Stimulated activated CD8-positive, alpha-beta memory T cell treated with anti-CD3 and anti-CD28 coated beads, Interleukin-7, amount 100 ng/mL, for 4 hours (primary cell): ENCODE measurements around the gene PCNT.
A peak's percentile ranks its signal among the peaks of the same experiment; 100 is the strongest.

Experiments used
- DNase-seq, 2 donors: peaks; one replicate each; pipeline ENCODE4 v3.0.0-alpha.2; 2020; ENCODE audit warnings: low read depth in 2 of 2

Gene PCNT, protein sequence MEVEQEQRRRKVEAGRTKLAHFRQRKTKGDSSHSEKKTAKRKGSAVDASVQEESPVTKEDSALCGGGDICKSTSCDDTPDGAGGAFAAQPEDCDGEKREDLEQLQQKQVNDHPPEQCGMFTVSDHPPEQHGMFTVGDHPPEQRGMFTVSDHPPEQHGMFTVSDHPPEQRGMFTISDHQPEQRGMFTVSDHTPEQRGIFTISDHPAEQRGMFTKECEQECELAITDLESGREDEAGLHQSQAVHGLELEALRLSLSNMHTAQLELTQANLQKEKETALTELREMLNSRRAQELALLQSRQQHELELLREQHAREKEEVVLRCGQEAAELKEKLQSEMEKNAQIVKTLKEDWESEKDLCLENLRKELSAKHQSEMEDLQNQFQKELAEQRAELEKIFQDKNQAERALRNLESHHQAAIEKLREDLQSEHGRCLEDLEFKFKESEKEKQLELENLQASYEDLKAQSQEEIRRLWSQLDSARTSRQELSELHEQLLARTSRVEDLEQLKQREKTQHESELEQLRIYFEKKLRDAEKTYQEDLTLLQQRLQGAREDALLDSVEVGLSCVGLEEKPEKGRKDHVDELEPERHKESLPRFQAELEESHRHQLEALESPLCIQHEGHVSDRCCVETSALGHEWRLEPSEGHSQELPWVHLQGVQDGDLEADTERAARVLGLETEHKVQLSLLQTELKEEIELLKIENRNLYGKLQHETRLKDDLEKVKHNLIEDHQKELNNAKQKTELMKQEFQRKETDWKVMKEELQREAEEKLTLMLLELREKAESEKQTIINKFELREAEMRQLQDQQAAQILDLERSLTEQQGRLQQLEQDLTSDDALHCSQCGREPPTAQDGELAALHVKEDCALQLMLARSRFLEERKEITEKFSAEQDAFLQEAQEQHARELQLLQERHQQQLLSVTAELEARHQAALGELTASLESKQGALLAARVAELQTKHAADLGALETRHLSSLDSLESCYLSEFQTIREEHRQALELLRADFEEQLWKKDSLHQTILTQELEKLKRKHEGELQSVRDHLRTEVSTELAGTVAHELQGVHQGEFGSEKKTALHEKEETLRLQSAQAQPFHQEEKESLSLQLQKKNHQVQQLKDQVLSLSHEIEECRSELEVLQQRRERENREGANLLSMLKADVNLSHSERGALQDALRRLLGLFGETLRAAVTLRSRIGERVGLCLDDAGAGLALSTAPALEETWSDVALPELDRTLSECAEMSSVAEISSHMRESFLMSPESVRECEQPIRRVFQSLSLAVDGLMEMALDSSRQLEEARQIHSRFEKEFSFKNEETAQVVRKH (N-terminal part only)

DNA sequence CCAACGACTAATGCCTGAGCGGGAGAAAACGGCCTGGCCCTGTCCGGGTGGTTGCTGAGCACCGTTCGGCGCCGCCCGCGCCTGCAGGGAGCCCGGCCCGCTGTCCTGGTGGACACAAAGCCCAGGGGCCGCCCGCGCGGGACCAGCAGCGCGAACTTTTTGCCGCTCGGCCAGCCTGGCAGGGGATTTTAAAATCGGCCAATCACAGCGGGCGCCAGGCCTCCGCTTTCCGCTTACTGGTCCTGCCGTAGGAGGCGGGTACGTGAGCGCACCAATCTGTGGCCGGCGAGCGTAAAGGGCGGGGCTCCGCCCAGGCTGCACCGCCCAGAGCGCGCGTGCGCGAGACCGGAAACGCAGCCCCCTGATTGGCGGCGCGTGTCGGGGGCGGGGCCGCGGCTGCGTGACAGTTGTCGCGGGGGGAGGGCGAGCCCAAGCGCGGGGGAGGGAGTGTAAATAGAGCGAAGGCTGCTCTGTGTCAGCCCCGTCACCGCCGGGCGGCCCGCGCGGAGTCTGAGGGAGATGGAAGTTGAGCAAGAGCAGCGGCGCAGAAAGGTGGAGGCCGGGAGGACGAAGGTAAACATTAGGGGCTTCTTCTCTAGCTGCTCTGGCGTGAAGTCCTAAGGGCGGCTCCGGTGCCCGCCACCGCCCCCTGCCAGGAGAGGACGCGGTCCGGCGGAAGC is at the start of gene PCNT, which contains the start of gene C21orf58:
Gene PCNT (plus strand): TSS at position 447 of the 680 bp plus-strand sequence. CDS start 73 bp downstream, at position 520.
Gene C21orf58 (minus strand): TSS at position 161 of the 680 bp plus-strand sequence. CDS start 1,132 bp downstream, outside the sequence.
- DNase-seq, result peak; percentile 93 to 98

DNA sequence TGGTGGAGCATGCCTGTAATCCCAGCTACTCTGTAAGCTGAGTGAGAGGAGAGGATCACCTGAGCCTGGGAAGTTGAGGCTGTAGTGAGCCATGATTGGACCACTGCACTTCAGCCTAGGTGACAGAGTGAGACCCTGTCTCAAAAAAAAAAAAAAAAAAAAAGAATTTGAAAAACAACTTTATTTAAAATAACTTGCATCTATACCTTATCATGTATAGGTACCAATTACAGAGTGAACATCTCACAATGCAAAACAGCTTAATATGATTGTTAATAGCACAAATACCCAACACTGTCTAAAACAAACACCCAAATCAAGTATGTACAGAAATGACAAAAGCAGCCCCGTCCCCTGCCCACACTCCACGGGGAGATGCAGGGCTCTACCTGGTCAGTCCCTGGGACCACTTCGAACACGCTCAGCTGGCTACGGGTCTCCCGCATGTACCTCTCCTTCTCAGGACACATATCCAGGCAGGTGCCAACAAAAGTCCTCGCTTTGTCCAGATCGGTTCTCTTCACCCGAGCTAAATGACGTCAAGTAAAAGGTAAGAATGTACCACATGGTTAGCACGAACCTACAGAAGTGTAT is 49.1 kb upstream of the PCNT start:
- no peak for DNase-seq

- no peak for DNase-seq
These were observed 39.8 kb upstream of the PCNT start for GRCh38 chr21:46284077-46284644.

GRCh38 chr21:46284733-46285132 is 39.2 kb upstream of the PCNT start:
- no peak for DNase-seq

GRCh38 chr21:46285206-46285661 is 38.7 kb upstream of the PCNT start, which contains the start of gene MCM3AP:
Gene MCM3AP (minus strand): TSS chr21:46285611. CDS start chr21:46285286, 325 bp downstream.
- no peak for DNase-seq

DNA sequence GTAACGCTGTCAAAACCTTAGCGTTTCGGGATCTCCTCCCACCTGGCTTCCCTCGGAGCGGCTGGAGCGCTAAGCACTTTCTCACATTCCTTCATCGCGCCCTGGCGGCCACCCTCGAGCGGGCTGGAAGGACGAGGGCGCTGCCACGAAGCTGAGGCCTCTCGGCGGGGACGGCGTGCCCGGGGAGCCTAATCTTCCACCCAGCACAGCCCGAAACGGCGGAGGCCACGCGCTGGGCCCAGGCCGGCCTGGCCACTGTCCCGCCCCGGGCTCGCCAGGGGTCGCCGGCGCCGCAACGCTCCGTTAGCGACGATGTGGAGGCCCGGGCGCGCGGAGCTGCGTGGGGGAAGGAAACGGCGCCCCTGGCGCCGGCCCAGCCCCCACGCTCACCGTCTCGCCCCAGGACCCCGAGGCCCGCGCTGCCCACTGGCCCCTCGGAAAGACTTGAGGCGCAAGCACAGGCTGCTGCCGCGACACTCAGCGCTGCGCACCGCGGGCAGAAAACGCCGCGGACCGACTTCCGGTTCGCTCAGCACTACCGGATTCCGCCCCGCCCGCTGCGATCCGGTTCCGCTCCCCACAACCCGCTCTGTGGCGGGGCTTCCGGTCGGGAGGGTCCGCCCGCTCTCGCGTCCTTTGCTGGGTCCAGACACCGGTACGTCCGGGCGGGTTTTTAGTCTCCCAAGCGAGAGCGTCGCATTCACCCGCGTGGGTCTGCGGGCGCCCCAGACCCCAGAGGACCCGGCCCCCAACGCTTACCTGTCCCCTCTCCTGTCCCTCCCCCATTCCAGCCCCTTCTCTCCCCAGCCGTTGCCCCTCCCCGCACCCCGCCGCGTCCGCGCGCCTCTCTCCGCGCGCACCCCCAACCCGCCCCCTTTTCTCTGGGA is 38.0 kb upstream of the PCNT start, which contains the start of gene YBEY:
Gene YBEY (plus strand): TSS at position 582 of the 887 bp plus-strand sequence. CDS start 572 bp downstream, outside the sequence.
- DNase-seq, result peak; percentile 59 to 81

DNA sequence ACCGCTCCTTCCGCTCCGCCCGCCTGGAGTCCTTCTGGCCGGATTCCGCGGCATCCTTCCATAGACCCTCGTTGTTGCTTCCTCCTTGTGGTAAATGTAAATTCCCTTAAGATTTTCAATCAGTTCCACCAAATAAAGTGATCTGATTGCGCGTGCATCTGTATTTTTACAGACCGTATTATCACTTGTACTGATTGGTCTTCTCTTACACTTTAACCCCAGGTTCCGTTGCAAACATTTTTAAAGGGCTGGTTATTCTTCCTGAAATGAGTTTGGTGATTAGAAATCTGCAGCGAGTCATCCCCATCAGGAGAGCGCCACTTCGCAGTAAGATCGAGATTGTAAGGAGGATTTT is 37.3 kb upstream of the PCNT start:
- no peak for DNase-seq

DNA sequence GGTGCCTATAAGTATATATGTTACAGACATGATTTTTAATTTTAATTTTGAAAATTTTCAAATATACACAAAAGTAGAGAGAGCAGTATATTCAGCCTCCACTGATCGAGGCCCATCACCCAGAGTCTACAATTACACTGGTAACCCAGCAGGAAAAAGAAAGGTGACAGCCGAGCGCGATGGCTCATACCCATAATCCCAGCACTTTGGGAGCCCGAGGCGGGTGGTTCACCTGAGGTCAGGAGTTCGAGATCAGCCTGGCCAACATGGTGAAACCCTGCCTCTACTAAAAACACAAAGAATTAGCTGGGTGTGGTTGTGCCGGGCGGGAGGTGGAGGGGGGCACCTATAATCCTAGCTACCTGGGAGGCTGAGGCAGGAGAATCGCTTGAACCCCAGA is 36.4 kb upstream of the PCNT start:
- no peak for DNase-seq

DNA sequence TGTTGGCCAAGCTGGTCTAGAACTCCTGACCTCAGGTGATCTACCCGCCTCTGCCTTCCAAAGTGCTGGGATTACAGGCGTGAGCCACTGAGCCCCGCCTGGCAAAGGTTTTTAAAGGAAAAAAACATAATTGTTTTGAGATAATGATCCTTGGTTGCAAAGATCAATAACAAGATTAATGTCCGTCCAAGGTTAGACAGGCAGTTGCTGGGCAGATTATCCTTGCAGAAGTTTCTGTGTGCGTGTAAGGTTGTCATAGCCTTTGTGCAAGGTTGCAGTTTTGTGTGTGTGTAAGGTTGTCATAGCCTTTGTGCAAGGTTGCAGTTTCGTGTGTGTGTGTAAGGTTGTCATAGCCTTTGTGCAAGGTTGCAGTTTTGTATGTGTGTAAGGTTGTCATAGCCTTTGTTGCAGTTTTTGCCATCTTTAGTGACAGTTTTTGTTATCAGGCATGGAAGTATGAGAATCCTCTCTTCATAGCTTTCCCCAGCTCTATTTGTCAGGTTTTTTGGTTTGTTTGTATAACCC is 34.2 kb upstream of the PCNT start:
- DNase-seq, result no peak

- DNase-seq, result no peak
These were observed 32.4 kb upstream of the PCNT start for GRCh38 chr21:46291561-46291960.

DNA sequence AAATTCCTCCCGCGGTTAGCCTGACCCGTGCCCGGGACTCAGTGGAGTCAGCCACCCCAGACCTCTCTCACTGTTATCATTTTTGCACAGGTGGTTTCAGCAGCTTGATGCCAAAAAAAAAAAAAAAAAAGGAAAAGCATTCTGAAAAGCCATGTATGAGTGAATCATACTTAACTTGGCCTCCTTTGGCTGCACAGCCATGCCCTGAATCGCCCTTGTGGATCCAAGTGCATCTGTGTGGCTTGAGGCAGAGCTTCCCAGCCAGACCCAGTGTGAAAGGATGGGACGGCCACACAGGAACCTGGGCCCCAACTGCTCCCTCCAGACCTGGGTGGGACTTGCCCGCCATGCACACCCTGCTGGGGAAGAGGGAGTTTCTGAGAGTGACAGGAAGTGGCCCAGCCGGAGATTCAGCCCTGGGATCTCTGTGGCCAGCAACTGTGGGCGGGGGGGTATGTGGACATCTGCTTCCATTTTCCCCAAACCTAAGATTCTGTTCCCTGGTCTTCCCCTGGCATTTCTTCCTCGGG is 29.2 kb upstream of the PCNT start:
- DNase-seq, result no peak

- DNase-seq, result no peak
These were observed 28.7 kb upstream of the PCNT start for GRCh38 chr21:46295177-46295770.

DNA sequence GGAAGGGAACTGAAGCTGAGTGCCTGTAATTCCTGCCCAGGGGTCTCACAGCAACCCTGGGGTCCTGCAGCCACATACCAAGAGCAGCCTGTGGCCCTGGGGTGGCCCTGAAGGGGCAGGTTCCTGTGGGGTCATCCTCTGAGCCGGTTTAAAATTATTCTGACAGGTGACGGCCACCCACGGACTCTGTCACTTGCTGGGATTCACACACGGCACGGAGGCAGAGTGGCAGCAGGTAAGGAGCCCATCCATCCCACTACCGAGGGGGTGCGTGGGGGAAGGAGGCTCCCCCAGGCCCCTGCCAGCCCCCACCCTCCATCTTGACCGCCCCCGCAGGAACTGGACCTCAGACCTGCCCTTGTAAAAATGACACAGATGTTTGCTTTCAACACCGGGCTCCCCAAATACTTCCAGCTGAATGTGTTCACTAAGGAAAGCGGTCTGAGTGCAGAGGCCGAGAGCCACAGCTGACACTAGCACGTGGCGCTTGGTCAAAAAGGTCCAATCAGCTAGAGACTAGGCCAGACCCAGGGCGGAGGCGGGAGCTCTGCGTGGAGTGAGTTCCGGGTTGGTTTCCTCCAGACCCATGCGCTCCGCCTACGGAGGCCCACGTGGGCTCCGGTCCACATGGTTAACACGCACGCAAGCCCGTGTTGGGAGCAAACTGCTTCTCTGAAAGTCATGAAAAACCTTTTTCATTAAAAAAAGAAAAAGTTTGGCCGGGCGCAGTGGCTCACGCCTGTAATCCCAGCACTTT is 27.8 kb upstream of the PCNT start:
- DNase-seq, result peak; percentile 46 to 59

GRCh38 chr21:46297338-46298271 is 26.4 kb upstream of the PCNT start:
- DNase-seq, result no peak

DNA sequence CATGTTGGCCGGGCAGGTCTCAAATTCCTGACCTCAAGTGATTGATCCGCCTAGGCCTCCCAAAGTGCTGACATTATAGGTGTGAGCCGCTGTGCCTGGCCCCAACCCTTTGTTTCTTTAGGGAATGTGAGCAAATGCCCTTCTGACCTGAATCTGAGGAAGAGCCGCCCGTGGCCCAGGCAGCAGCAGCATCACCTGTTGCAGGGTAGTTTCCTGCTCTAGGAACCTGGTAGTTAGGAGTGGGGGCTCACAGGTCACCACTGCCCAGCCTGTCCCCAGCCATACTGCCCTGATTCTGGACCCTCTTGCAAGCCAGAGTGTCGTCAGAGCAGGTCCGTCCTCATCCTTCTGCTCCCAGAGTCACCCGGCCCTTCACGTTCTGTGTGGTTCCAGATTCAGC is 24.8 kb upstream of the PCNT start:
- DNase-seq, result no peak

GRCh38 chr21:46301759-46302158 is 22.2 kb upstream of the PCNT start:
- DNase-seq, result no peak
